ENCODE measurements around the gene RIMKLA. TPM values are rescaled to one million over a fixed set of nuclear protein-coding genes. Genes with fewer than 3 reads are reported as not detected.

Gene RIMKLA, protein sequence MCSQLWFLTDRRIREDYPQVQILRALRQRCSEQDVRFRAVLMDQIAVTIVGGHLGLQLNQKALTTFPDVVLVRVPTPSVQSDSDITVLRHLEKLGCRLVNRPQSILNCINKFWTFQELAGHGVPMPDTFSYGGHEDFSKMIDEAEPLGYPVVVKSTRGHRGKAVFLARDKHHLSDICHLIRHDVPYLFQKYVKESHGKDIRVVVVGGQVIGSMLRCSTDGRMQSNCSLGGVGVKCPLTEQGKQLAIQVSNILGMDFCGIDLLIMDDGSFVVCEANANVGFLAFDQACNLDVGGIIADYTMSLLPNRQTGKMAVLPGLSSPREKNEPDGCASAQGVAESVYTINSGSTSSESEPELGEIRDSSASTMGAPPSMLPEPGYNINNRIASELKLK
- 1.1 TPM for polyA plus RNA-seq (ENCODE audit: insufficient read length)

DNA sequence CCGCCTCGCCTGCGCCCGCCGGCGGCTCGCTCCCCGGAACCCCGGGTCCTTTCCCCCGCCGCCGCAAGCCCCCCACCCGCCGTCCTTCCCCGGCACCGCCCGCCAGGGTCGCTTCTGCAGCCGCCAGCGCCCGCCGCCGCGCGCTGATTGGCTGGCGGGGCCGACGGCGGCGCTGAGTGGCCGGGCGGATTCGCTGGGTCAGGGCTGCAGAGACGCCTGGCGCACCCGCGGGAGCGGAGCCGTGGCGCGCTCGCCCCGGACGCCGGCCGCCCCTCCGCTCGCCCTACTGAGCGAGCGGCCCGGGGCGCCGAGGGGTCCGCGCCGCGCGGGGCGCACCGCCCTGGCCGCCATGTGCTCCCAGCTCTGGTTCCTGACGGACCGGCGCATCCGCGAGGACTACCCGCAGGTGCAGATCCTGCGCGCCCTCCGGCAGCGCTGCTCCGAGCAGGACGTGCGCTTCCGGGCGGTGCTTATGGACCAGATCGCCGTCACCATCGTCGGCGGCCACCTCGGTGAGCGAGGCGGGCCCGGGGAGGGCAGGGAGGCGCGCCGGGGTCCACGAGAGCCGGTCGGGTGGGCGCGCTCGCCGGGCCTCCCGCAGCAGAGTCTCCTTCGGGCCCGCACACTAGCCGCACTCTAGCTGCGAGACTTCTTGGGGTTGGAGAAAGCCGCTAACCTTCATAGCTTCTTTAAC, at the start of gene RIMKLA:
TSS of gene RIMKLA (plus strand) at position 207 of the 694 bp plus-strand sequence. CDS start at position 350, 143 bp downstream.
- DNase-seq = peak; percentile 25

DNA sequence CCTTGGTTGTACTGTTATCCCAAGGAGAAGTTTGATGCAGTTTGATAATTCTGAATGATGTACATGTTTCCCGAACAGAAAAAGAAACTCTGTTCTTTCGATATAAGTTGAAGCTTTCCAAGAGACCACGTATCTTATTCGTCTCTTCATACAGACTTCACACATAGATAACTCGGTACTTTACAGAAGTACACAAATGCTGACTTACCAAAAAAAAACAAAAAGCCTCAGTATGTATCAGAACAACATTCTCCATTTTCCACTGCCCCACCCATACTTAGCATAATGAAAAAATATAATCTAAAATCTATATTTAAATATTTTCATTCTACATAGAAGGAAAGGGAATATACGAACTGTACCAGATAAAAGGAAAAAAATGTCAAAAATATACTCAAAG, 47.7 kb upstream of the RIMKLA start:
- no peak for DNase-seq

DNA sequence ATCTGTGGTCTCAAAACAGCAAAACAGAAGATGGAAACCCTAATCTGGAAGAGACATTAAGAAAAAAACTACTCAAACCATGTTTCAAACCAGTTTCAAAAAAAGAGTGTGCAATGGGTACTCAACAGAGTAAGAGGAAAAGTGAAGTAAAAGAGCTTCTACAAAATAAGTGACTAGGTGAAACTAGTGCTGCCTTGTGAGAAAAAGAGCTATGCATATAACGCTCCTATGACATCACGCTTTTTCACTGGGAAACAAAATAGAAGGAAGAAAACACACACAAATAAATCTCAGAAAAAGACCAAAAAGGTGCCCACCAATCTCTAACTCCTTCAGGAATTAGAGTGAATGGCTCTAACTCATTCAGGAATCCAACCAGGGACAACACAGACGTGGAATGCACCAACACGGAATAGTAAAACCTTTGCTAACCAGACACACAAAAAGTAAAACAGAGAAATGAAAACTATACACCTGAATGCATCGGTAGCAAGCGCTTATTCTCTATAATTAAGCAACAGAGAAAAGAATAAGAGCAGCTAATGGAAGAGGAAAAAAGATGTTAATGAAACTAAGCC, 46.8 kb upstream of the RIMKLA start:
- DNase-seq = no peak

DNA sequence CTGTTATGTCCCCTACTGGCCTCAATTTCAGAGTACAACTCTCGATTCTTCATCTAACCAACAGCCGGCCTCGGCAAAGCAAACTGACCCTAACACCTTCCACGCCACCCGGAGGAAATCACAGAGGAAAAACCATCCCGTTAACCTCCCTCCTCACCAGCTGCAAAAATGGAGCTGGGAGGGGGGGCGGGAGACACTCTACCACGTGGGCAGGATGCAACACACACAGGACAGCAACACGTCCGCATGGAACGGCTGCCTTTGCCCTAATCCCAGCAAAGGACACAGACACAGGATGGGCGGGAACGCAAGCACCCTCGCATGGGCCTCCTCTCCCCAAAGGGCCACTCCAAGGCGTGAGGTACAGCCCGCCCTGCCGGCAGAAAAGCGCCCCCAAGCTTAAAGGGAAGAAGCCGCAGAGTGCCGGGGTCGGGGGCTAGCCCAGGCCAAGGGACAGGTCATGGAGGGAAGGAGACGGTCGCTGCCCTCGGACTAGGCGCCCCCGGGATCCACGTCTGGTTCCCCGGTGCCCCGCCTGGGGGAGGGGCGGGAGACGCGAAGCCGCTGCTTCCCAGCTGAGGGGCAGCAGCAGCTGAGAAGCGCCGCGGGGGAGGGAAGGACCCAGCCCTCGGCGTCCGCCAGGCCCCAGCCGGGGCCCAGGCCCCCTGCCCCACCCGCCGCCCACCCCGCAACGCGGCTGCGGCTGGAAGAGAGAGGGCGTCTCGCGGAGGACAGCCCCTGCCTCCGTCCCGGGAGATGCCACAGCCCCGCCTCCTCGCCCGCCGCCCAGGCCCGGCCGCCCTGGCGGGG, 46.1 kb upstream of the RIMKLA start:
- peak; percentile 48 for DNase-seq

DNA sequence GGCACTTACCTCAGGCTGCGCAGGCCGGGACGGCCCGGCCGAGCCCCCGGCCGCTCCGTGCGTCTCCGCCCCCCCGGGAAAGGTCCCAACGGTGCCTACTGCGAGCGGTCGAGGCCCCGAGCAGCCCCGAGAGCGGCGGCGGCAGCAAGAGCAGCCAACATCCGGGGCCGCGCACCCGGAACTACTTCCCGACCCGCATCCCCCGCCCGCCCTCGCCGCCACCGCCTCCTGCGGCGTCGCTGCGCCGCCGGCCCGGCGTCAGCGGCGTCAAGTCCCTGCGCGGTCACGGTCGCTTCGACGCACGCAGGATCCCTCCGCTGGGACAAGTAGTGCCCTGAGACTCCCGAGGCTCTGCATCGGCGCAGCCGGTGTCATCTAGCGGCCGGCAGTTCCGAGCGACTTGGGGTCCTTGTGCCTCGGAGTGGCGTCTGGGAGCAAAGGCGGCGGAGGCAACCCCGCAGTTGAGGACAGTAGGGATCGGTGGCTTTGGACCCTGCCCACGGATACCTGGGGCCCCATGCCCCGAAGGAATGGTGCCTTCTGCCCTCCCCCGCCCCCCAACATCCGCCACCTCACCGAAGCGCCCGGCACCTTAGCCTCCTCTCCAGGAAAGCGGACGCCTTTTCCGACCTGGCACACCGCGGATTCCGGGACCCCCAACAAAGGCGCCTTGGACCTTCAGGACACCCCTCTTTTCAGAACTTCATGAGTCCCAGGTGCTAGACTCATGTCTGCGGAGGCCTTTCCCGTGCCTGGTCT, 45.4 kb upstream of the RIMKLA start, which contains the start of gene FOXJ3:
TSS of gene FOXJ3 (minus strand) at position 186 of the 759 bp plus-strand sequence. CDS start 24,142 bp downstream, outside the sequence.
- peak; percentile 96 for DNase-seq

DNA sequence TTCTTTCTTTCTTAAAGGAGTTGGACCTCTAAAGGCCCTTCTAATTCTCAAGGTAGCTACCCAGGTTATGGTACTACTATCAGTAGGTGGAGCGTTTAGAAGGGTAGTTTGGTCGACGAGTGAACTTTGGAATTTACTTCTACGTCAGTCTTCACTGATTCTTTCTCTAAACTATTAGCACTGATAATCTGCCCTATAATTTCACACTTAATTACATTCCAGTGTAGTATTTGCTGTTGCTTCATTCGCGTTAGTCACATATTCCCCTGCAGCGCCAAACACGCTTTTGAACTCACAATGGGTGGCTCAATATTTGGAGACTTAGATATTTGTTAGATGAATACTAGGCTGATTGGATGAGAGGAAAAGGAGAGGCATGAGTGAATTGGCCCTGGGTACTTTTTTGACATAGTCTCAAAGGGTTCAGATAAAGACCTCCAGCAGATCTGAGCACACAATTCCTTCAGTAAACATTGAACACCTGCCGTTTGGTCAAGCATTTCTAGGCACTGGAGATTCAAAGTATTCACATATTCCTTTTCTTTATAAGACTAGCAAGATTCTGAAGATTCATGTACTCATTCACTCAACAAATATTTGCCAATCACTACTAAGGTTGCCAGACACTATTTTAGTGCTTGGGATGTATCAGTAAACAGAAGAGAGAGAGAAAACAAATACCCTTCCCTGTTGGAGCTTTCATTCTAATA, 44.6 kb upstream of the RIMKLA start:
- no peak for DNase-seq

DNA sequence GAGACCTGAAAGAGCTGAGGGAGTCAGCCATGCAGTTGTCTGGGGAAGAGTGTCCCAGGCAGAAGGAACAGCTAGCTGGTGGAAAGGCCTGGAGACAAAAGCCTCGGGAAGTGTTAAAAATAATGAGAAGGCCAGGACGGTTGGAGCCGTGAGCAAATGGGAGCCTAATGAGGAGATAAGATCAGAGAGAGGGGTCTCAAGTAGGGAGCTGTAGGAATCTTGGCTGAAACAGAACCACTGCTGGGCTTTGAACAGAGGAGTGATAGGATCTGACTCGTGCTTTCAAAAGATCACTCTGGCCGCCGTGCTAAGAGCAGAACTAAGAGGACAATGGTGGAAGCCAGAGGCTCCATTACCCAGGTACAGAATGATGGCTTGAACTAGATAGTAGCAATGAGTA, 43.6 kb upstream of the RIMKLA start:
- DNase-seq = no peak

DNA sequence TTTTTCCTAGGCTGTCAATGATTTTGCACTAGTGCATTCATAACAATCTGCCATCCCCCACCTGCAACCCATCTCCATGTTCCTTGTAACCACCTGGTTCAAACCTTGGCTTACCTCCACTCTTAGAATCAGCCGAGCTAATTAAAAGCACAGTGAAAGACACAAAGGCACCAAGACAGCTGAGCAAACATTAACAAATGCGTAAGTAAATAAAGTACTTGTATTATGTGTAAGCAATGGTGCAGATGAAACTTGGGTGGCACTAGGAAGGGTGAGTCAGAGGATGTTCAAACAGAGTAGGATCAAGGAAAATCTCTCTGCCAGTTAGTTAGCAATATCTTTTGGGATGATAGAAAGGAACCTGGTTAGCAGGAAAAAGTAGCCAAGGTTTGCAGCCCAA, 40.5 kb upstream of the RIMKLA start:
- DNase-seq = no peak

DNA sequence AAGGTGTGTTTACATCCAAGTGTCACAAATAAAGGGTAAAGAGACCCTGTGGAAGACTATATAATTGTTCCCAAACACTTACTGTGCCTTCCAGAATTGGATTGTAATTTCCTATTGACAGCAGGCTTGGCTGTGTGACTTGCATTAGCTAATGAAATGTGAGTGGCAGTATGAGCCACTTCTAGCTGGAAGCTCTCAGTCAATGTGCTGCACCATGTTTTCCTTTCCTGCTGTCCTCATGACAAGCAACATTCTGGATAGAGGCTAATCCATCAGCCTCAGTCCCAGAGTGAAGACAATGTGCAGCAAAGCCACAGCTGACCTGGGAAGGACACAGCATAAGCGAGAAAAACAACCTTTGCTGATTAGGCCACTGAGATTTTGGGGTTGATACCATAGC, 39.7 kb upstream of the RIMKLA start:
- DNase-seq = no peak

DNA sequence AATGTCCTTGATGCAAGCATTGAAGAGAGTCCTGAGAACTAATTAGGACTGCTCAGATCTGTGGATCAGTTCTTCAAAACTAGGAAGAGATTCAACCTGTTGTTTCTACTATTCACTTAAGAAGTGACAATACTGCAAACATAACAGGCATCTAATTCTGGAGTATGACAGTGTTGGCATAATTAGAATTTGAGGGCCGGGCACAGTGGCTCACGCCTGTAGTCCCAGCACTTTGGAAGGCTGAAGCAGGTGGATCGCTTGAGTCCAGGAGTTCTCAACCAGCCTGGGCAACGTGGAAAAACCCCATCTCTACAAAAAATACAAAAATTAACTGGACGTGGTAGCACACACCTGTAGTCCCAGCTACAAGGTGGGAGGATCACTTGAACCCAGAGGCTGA, 37.5 kb upstream of the RIMKLA start:
- no peak for DNase-seq

DNA sequence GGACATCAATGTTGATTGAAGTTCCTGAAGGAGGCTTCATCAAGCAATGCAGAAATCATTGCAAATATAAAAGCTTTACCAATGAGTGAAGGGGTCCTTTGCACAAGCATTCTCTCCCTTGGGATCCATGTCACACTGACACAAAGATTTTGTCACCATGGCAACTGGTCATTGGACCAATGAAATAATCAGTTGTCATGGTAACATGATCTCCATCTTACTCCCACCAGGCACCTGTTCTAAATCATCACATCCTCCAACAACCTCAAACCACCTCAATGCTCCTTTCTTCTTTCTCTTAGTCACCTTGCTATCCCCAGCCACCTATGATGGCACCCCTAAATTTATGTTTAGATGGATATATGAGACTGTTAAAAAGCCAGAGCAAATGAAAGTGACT, 32.1 kb upstream of the RIMKLA start:
- DNase-seq = no peak

DNA sequence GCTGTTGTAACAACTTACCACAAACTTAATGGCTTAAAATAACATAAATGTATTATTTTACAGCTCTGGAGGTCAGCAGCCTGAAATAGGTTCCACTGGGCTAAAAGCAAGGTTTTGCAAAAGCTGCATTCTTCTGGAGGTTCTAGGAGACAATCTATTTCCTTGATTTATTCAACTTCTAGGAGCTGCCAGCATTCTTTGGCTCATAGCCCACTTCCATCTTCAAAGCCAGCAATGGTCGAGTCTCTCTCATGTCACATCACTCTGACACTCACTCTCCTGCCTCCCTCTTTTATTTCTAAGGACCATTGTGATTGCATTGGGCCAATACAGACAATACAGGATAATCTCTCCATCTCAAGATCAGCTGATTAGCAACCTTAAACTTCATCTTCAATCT, 30.5 kb upstream of the RIMKLA start:
- no peak for DNase-seq

DNA sequence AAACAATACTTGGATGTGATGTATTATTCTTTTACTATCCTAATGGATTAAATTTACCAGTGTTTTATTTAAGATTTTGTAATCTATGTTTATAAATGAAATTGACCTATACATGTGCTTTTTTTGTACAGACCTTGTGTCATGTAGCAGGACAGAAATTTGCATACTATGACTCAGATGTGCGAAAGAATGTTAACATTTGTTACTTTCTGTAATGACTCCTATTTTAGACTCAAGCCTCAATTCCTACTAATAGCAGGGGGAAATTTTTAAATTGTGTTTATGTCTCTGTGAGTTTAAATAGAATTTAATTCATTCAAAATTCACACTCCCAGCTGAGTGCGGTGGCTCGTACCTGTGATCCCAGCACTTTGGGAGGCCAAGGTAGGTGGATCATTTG, 21.8 kb upstream of the RIMKLA start:
- no peak for DNase-seq

DNA sequence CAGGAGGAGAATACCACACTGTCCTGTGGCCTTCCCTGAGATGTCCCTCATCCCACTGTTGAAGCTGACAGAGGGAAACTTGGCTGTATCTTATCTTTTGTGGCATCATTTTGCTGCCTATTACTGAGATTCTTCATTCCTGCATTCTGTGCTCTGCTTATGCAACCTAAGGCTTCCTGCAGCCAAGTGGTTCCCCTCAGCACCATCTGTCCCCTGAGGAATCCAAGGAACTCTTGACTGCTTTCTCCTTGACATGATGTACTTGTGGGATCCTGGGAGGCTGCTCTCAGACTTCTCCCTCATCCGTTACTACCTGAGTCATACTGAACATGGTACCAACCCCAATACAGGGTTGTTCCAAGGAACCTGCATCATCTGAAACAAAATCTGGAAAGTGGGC, 21.1 kb upstream of the RIMKLA start:
- no peak for DNase-seq

DNA sequence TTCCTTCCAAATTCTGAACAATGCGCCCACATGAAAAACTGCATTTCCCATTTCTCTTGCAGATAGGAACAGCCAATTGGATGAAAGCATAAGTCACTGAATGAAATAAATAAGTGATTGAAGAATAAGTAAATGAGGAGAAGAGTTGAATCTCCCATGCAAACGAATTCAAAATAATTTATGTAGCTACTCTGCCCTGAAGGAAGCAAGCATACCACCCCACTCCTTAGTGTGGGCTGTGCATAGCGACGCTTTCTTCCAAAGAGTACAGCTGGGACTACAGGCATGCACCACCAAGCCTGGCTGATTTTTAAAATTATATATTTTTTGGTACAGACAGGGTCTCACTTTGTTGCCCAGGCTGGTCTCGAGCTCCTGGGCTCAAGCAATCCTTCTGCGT, 16.5 kb upstream of the RIMKLA start:
- DNase-seq = no peak

DNA sequence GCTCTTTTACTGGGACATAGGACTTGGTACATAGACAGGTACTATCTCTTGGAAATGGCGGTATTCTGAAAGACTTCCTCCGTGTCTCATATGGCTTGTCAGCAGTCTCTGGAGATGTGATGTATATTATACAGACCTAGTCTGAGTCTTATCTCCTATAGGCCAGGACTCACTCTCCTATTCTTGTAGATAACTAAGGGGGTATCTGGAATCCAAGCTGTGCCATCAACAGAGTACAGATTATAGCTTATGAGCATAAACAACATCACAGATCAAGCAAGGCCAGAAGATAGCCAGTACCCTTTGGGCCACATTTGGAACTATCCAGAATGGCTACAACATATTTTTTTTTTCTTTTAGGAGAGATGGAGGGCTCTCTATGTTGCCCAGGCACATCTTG, 16.1 kb upstream of the RIMKLA start:
- DNase-seq = no peak

DNA sequence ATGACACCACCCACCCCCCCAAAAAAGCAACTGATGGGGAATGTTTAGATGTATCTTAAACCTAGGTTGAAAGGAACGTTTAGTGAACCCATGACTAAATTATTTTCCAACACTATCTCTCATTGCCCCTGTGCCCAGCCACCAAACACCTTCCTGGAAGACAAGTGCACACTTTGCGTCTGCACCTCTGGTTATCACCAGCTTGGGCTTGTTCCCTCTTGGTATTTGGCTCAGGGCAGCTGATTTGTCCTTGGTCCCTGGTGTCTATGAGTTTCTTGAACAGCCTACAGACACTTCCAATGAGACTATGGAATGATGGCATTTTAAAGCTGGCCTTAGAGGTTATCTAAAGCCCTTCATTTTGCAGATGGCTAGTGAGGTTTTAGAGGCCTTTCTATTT, 15.5 kb upstream of the RIMKLA start:
- DNase-seq = no peak

DNA sequence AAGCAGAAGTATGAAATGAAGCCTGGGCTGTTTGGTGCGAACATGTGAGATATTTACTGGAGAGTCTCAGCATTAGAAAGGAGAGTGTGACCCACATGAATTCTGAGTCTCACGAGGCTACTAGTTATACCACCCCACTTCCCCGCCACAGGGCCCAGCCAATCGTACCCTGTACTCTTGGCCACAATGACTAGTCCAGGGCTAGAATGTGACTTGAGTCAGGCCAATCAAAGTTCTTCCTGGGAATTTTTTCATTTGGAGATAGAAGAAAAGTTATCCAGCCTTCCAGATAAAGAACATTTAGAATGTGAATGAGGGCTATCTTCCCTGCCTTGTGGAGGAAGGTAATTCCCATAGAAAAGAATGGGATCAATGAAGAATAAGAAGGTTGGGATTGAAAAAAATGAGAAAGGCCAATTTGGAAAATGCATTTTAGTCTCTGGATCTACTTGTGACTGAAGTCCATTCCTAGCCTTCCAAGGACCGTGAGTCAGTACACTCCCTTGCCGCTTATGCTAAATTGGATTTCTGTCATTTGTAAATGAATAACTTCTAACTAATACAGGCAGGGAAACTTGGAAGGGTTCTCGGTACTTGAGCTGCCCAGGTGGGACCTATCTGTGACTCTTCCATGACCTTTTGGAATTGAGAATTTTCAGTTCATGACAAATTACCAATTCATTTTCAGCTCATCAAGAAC, 12.3 kb upstream of the RIMKLA start:
- DNase-seq = no peak

DNA sequence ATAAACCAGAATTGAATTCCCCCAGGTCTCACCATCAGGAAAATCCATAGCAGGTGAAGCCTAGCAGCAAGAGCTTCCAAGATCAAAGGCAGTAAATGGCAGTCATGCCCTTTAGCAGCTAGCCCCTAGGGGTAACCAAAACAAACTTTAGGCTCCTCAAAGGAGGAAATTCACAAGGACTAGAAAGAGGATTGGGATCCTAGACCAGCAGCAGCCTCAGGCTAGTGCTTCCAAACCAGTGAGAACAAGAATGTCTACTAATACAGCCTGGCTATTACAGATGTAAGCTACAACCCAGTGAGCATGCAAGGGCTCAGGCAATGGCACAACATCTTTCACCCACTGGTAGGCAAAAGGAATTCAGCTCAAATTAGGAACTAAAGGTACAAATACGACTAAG, 11.1 kb upstream of the RIMKLA start:
- no peak for DNase-seq

DNA sequence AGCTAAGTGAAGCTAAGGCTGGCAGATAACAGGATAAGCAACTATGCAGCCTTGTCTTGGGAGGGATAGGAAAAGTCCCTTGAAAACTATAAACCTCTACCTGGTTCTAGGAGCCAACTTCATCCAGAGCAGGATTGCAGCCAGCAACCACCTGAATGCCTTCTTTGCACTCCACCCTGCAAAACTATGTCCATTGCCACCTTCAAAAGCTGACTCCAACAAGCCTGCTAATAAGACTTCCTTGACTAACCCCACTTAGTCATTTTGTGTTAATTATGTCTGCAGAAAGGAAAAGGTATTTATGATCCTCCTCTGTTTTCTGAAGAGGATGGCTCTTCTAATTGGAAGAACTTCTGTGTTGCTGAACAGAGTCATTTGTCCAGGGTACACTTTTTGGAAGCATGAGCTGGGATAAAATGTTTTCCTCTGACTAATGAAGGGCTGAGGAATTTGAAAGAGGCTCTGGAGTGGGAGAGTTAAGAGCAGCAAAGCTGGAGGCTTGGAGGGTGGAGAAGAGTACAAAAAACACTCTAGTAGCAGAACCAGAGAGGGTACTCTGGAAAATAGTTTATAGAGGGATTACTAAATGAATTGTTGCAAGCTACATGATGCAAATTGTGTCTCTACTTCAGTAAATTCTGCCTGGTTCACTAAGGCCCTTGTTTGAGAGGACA, 9.6 kb upstream of the RIMKLA start:
- no peak for DNase-seq
